Transverse colon (tissue), 4 donors: ENCODE results near the gene MYOZ2. TPM values are rescaled to one million over a fixed set of nuclear protein-coding genes. Genes with fewer than 3 reads are reported as not detected.
A peak's percentile ranks its signal among the peaks of the same experiment; 100 is the strongest.

Source experiments
- DNase-seq: peaks from one replicate; pipeline ENCODE4 v3.0.0-alpha.2; 2019
- H3K27ac ChIP-seq, 4 donors: fragments of 200-600 bp; sonication (generic); 2 replicates each; pipeline ENCODE4 v1.5.1; 2016 to 2018; ENCODE audit warnings: inconsistent platforms in 4 of 4
- H3K27me3 ChIP-seq: fragments of 200-600 bp; sonication (generic); 2 replicates; pipeline ENCODE4 v1.5.1; 2017; ENCODE audit warnings: inconsistent platforms
- H3K36me3 ChIP-seq, 4 donors: fragments of 200-600 bp; sonication (generic); 2 replicates each; pipeline ENCODE4 v1.5.1; 2017 to 2019; ENCODE audit warnings: inconsistent platforms in 4 of 4
- H3K4me1 ChIP-seq, 4 donors: fragments of 200-600 bp; sonication (generic); 2 replicates each; pipeline ENCODE4 v1.5.1; 2017 to 2020; ENCODE audit warnings: inconsistent platforms in 4 of 4
- H3K4me3 ChIP-seq, 4 donors: fragments of 200-600 bp; sonication (generic); 1 replicate in 1 of 4; 2 replicates in 3 of 4; pipeline versions ENCODE4 v1.5.1 to v1.6.1; 2017 to 2019; ENCODE audit warnings: inconsistent platforms in 4 of 4
- H3K9me3 ChIP-seq, 2 donors: fragments of 200-600 bp; sonication (generic); 2 replicates each; pipeline ENCODE4 v1.5.1; 2017 to 2019; ENCODE audit warnings: inconsistent platforms in 2 of 2
- CTCF ChIP-seq, 5 experiments: fragments of 200-600 bp in 3 of 5; fragments of 450-650 bp in 2 of 5; sonication (generic) in 3 of 5; IDR thresholded peaks; 1 replicate in 2 of 5; 2 replicates in 3 of 5; pipeline ENCODE4 v1.5.1; 2016 to 2017; ENCODE audit warnings: antibody characterized with exemption in 5 of 5, inconsistent platforms in 3 of 5, mild to moderate bottlenecking in 2 of 5, moderate library complexity in 1 of 5
- EP300 ChIP-seq: sonication (generic); formaldehyde crosslinking; IDR thresholded peaks from one replicate; pipeline ENCODE4 v1.6.1; 2017; ENCODE audit warnings: antibody characterized with exemption, low read depth
- POLR2A ChIP-seq: fragments of 450-650 bp; IDR thresholded peaks from one replicate; pipeline ENCODE4 v1.6.1; 2016; ENCODE audit warnings: antibody characterized with exemption, mild to moderate bottlenecking, moderate library complexity
- POLR2AphosphoS5 ChIP-seq, 3 donors: sonication (generic); formaldehyde crosslinking; IDR thresholded peaks; one replicate each; pipeline ENCODE4 v1.6.1; 2016; ENCODE audit warnings: antibody characterized with exemption in 3 of 3
- WGBS, 2 donors: methylation state at CpG; one replicate each; pipeline ENCODE4 v1.1.5; 2018; ENCODE audit warnings: low coverage in 1 of 2; 5-methylcytosine and 5-hydroxymethylcytosine counted together
- in situ Hi-C, 4 donors: fragments of 200-750 bp; cut with MboI; loops; one replicate each; pipeline versions ENCODE4 v1.15.0 to v1.15.1; 2017; ENCODE audit warnings: low sequenced_read_pairs in 3 of 4, low pct_ligation_motif_present in 1 of 4, low pct_unique_long_range_greater_than_20kb in 1 of 4
- intact Hi-C: fragments of 100-400 bp; cut with DNase I; formaldehyde crosslinking; loops from one replicate; pipeline ENCODE4 v1.15.1; 2023; ENCODE audit warnings: low total_unique reads
- total RNA-seq, 4 donors: library from RNA; depleted of rRNA; stranded (reverse); fragments of >200 nt; gene quantifications; one replicate each; pipeline ENCODE4 v1.1.0, GENCODE V29; 2016

The MYOZ2 gene
- total RNA-seq, 4 donors from 2014 or later: 0.27 to 0.32 TPM; not detected in 2

GRCh38 chr4:119179011-119179410 is 43.4 kb downstream of the MYOZ2 start:
- no peaks in the 10 kb centered on the region for H3K4me1 ChIP-seq
- no peaks in the 10 kb centered on the region for H3K27me3 ChIP-seq
- no peaks in the 10 kb centered on the region for H3K9me3 ChIP-seq
- H3K4me3 ChIP-seq: no peak overlapping the region
- TF ChIP-seq POLR2A (no peak), EP300 (no peak), POLR2AphosphoS5 (IDR thresholded peaks at IDR 0.05) (no peak), CTCF (IDR thresholded peaks at IDR 0.05) (no peak)
- H3K36me3 ChIP-seq: no peaks in the 10 kb centered on the region
- H3K27ac ChIP-seq: no peak overlapping the region
- DNase-seq: no peak
- intact Hi-C loops (no loop called here), in situ Hi-C loops (no loop called here)
- 50 to 75% methylated on average over 1 of the region's 1 CpG for WGBS, 2 donors

GRCh38 chr4:119184128-119184527 is 48.5 kb downstream of the MYOZ2 start:
- Histone ChIP-seq H3K36me3 (no peaks in the 10 kb centered on the region), H3K9me3 (no peaks in the 10 kb centered on the region), H3K27me3 (no peaks in the 10 kb centered on the region), H3K27ac (peak overlapping the region; percentile 57 to 75 (median 72)), H3K4me3 (no peak overlapping the region), H3K4me1 (peaks cover 0 to 17% (median 3%) of the 10 kb centered on the region in 4 donors)
- peak; percentile 69 for DNase-seq
- intact Hi-C loops: no loop called here
- in situ Hi-C loops: no loop called here
- WGBS, 2 donors: 53% methylated on average over 2 of the region's 2 CpGs
- TF ChIP-seq POLR2AphosphoS5 (IDR thresholded peaks at IDR 0.05) (peak in 1 of 3 donors; percentile 58), CTCF (IDR thresholded peaks at IDR 0.05) (no peak), POLR2A (no peak), EP300 (no peak)

GRCh38 chr4:119189638-119190037 is 54.0 kb downstream of the MYOZ2 start:
- intact Hi-C loops: no loop called here
- Histone ChIP-seq H3K4me3 (no peak overlapping the region), H3K36me3 (no peaks in the 10 kb centered on the region), H3K4me1 (peaks cover 0 to 20% (median 1%) of the 10 kb centered on the region in 4 donors), H3K27me3 (no peaks in the 10 kb centered on the region), H3K27ac (peak overlapping the region in 2 of 4 donors; percentile 30 to 37), H3K9me3 (no peaks in the 10 kb centered on the region)
- in situ Hi-C loops: no loop called here
- 30 to 58% methylated on average over 1 of the region's 1 CpG for WGBS, 2 donors
- DNase-seq: no peak
- TF ChIP-seq POLR2A (no peak), CTCF (IDR thresholded peaks at IDR 0.05) (no peak), POLR2AphosphoS5 (IDR thresholded peaks at IDR 0.05) (peak in 2 of 3 donors; percentile 16 to 28), EP300 (no peak)

GRCh38 chr4:119190354-119190753 is 54.7 kb downstream of the MYOZ2 start:
- no peak for DNase-seq
- Histone ChIP-seq H3K9me3 (no peaks in the 10 kb centered on the region), H3K4me3 (no peak overlapping the region), H3K27me3 (no peaks in the 10 kb centered on the region), H3K4me1 (peaks cover 0 to 13% (median 0%) of the 10 kb centered on the region in 4 donors), H3K27ac (peak overlapping the region in 2 of 4 donors; percentile 23 to 24), H3K36me3 (no peaks in the 10 kb centered on the region)
- intact Hi-C loops (no loop called here), in situ Hi-C loops (no loop called here)
- 95% methylated on average over 2 of the region's 2 CpGs; no CpG with 5 or more reads in 1 of the 2 donors for WGBS, 2 donors
- TF ChIP-seq POLR2AphosphoS5 (IDR thresholded peaks at IDR 0.05): no peak
- TF ChIP-seq POLR2A: no peak
- no peak for TF ChIP-seq CTCF (IDR thresholded peaks at IDR 0.05)
